ENCODE data around the gene ETDC.

The ETDC gene

GRCh38 chrX:135295238-135295943, 13.9 kb upstream of the ETDC start:
- Histone ChIP-seq H3K9ac (ENCODE audit: low read depth, low read length, poor library complexity, severe bottlenecking) (peak overlapping the region; percentile 47), H3K79me2 (ENCODE audit: insufficient read depth, low read length) (no peaks in the 10 kb centered on the region), H4K20me1 (ENCODE audit: insufficient read depth, low read length, poor library complexity, severe bottlenecking) (no peaks in the 10 kb centered on the region), H3F3A (ENCODE audit: low read depth) (no peaks in the 10 kb centered on the region), H3K36me3 (ENCODE audit: insufficient read depth, low read length) (no peaks in the 10 kb centered on the region), H3K27me3 (ENCODE audit: insufficient read depth, low read length, poor library complexity, severe bottlenecking) (no peaks in the 10 kb centered on the region), H3K9me2 (replicated peaks; ENCODE audit: low read depth, low read length) (no peaks in the 10 kb centered on the region), H2AFZ (ENCODE audit: low read length) (peak overlapping the region; percentile 80), H3K4me2 (ENCODE audit: low read depth, low read length, poor library complexity, severe bottlenecking) (peak overlapping the region; percentile 81), H3K4me3 (ENCODE audit: low read length, poor library complexity, severe bottlenecking) (peak overlapping the region; percentile 71), H3K4me1 (ENCODE audit: insufficient read depth, low read length, poor library complexity, severe bottlenecking) (peaks cover 4% of the 10 kb centered on the region), H3K9me3 (ENCODE audit: insufficient read depth, low read depth, low read length) (no peaks in the 10 kb centered on the region)
- no peak for TF ChIP-seq EZH2phosphoT487 (IDR thresholded peaks at IDR 0.05; ENCODE audit: borderline replicate concordance)
- TF ChIP-seq, protein P1, sequence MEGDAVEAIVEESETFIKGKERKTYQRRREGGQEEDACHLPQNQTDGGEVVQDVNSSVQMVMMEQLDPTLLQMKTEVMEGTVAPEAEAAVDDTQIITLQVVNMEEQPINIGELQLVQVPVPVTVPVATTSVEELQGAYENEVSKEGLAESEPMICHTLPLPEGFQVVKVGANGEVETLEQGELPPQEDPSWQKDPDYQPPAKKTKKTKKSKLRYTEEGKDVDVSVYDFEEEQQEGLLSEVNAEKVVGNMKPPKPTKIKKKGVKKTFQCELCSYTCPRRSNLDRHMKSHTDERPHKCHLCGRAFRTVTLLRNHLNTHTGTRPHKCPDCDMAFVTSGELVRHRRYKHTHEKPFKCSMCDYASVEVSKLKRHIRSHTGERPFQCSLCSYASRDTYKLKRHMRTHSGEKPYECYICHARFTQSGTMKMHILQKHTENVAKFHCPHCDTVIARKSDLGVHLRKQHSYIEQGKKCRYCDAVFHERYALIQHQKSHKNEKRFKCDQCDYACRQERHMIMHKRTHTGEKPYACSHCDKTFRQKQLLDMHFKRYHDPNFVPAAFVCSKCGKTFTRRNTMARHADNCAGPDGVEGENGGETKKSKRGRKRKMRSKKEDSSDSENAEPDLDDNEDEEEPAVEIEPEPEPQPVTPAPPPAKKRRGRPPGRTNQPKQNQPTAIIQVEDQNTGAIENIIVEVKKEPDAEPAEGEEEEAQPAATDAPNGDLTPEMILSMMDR (conservative IDR thresholded peaks at IDR 0.05; ENCODE audit: low read length): peak; percentile 25; the same call in 1 of the 2 replicates

DNA sequence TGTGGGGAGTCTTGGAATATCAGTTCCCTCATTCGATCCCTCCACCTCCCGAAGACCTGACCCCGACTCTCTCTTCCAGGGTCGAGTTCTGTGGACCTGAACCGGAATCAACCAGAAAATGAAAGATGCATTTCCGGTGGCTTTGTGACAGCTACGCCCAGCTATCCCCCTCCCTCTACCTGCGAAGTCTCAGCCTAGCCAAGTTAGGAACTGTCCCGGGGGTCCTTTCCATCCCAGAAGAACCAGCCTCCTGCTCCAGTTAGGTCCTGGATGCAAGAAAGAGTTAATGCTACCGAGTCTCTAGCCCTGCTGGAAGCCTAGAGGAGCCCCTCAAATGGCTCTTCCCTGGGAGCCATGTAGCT, 13.4 kb upstream of the ETDC start:
- Histone ChIP-seq H3K9ac (ENCODE audit: low read depth, low read length, poor library complexity, severe bottlenecking) (peak overlapping the region; percentile 47), H3K4me3 (ENCODE audit: low read length, poor library complexity, severe bottlenecking) (peak overlapping the region; percentile 71), H3K9me2 (replicated peaks; ENCODE audit: low read depth, low read length) (no peaks in the 10 kb centered on the region)

GRCh38 chrX:135302269-135302873, 6.9 kb upstream of the ETDC start:
- H3K36me3 ChIP-seq (ENCODE audit: insufficient read depth, low read length): no peaks in the 10 kb centered on the region
- H3F3A ChIP-seq (ENCODE audit: low read depth): no peaks in the 10 kb centered on the region
- H2AFZ ChIP-seq (ENCODE audit: low read length): no peak overlapping the region
- H4K20me1 ChIP-seq (ENCODE audit: insufficient read depth, low read length, poor library complexity, severe bottlenecking): no peaks in the 10 kb centered on the region
- no peaks in the 10 kb centered on the region for H3K79me2 ChIP-seq (ENCODE audit: insufficient read depth, low read length)
- H3K27me3 ChIP-seq (ENCODE audit: insufficient read depth, low read length, poor library complexity, severe bottlenecking): no peaks in the 10 kb centered on the region
- H3K9ac ChIP-seq (ENCODE audit: low read depth, low read length, poor library complexity, severe bottlenecking): no peak overlapping the region
- TF ChIP-seq, protein P1 (conservative IDR thresholded peaks at IDR 0.05; ENCODE audit: low read length): no peak
- TF ChIP-seq EZH2phosphoT487 (IDR thresholded peaks at IDR 0.05; ENCODE audit: borderline replicate concordance): no peak
- H3K9me3 ChIP-seq (ENCODE audit: insufficient read depth, low read depth, low read length): no peaks in the 10 kb centered on the region
- no peaks in the 10 kb centered on the region for H3K9me2 ChIP-seq (replicated peaks; ENCODE audit: low read depth, low read length)
- H3K4me1 ChIP-seq (ENCODE audit: insufficient read depth, low read length, poor library complexity, severe bottlenecking): no peaks in the 10 kb centered on the region
- no peak overlapping the region for H3K4me3 ChIP-seq (ENCODE audit: low read length, poor library complexity, severe bottlenecking)
- no peak overlapping the region for H3K4me2 ChIP-seq (ENCODE audit: low read depth, low read length, poor library complexity, severe bottlenecking)

More for the DNA sequence above, 13.4 kb upstream of the ETDC start:
- Histone ChIP-seq H3K36me3 (ENCODE audit: insufficient read depth, low read length) (no peaks in the 10 kb centered on the region), H3K27me3 (ENCODE audit: insufficient read depth, low read length, poor library complexity, severe bottlenecking) (no peaks in the 10 kb centered on the region), H3F3A (ENCODE audit: low read depth) (no peaks in the 10 kb centered on the region), H3K4me1 (ENCODE audit: insufficient read depth, low read length, poor library complexity, severe bottlenecking) (peaks cover 4% of the 10 kb centered on the region), H3K9me3 (ENCODE audit: insufficient read depth, low read depth, low read length) (no peaks in the 10 kb centered on the region), H4K20me1 (ENCODE audit: insufficient read depth, low read length, poor library complexity, severe bottlenecking) (no peaks in the 10 kb centered on the region), H2AFZ (ENCODE audit: low read length) (peak overlapping the region; percentile 80), H3K4me2 (ENCODE audit: low read depth, low read length, poor library complexity, severe bottlenecking) (peak overlapping the region; percentile 81), H3K79me2 (ENCODE audit: insufficient read depth, low read length) (no peaks in the 10 kb centered on the region)
- no peak for TF ChIP-seq EZH2phosphoT487 (IDR thresholded peaks at IDR 0.05; ENCODE audit: borderline replicate concordance)
- TF ChIP-seq, protein P1 (conservative IDR thresholded peaks at IDR 0.05; ENCODE audit: low read length): no peak

All from Loucy (cell line).